Measurements from ENCODE around the gene PPP1R17. TPM values are rescaled to one million over a fixed set of nuclear protein-coding genes. Genes with fewer than 3 reads are reported as not detected.
A peak's percentile ranks its signal among the peaks of the same experiment; 100 is the strongest.

PPP1R17 gene
- total and polyA plus RNA-seq, 8 donors, result not detected

- Histone ChIP-seq H3K27me3 (no peaks in the 10 kb centered on the region), H3K4me1 (no peaks in the 10 kb centered on the region), H3K4me3 (no peak overlapping the region), H3K36me3 (no peaks in the 10 kb centered on the region), H3K9me3 (no peaks in the 10 kb centered on the region), H3K27ac (no peak overlapping the region)
- DNase-seq, result no peak
- no peak for TF ChIP-seq POLR2AphosphoS5 (IDR thresholded peaks at IDR 0.05)
- TF ChIP-seq EP300 (IDR thresholded peaks at IDR 0.05), result no peak
- TF ChIP-seq POLR2A (IDR thresholded peaks at IDR 0.05), result no peak
- no peak for TF ChIP-seq CTCF (IDR thresholded peaks at IDR 0.05)
- intact Hi-C loops (cut with DNase I; ENCODE audit: low total_unique reads), result no loop called here
Measured at GRCh38 chr7:31652063-31652326, 35.0 kb upstream of the PPP1R17 start.

GRCh38 chr7:31663072-31663471 lies 23.9 kb upstream of the PPP1R17 start:
- no peaks in the 10 kb centered on the region for H3K4me1 ChIP-seq
- no peak for TF ChIP-seq CTCF (IDR thresholded peaks at IDR 0.05)
- TF ChIP-seq EP300 (IDR thresholded peaks at IDR 0.05), result no peak
- TF ChIP-seq POLR2AphosphoS5 (IDR thresholded peaks at IDR 0.05), result no peak
- TF ChIP-seq POLR2A (IDR thresholded peaks at IDR 0.05), result no peak
- H3K27me3 ChIP-seq, result no peaks in the 10 kb centered on the region
- 65 to 77% (median 70%) methylated on average over 5 of the region's 5 CpGs for WGBS, 5 donors
- H3K27ac ChIP-seq, result no peak overlapping the region
- no peak overlapping the region for H3K4me3 ChIP-seq
- H3K36me3 ChIP-seq, result no peaks in the 10 kb centered on the region
- intact Hi-C loops (cut with DNase I; ENCODE audit: low total_unique reads), result no loop called here
- no peaks in the 10 kb centered on the region for H3K9me3 ChIP-seq
- DNase-seq, result no peak

GRCh38 chr7:31664890-31665289 lies 22.1 kb upstream of the PPP1R17 start:
- Histone ChIP-seq H3K9me3 (no peaks in the 10 kb centered on the region), H3K36me3 (no peaks in the 10 kb centered on the region), H3K27ac (no peak overlapping the region), H3K4me3 (no peak overlapping the region), H3K27me3 (no peaks in the 10 kb centered on the region), H3K4me1 (no peaks in the 10 kb centered on the region)
- intact Hi-C loops (cut with DNase I; ENCODE audit: low total_unique reads), result no loop called here
- TF ChIP-seq POLR2A (IDR thresholded peaks at IDR 0.05) (no peak), POLR2AphosphoS5 (IDR thresholded peaks at IDR 0.05) (no peak), CTCF (IDR thresholded peaks at IDR 0.05) (no peak), EP300 (IDR thresholded peaks at IDR 0.05) (no peak)
- peak in 1 of 2 donors; percentile 9 for DNase-seq

GRCh38 chr7:31665546-31665945 lies 21.5 kb upstream of the PPP1R17 start:
- 76 to 91% (median 83%) methylated on average over 1 of the region's 1 CpG for WGBS, 5 donors
- Histone ChIP-seq H3K27ac (no peak overlapping the region), H3K36me3 (no peaks in the 10 kb centered on the region), H3K9me3 (no peaks in the 10 kb centered on the region), H3K27me3 (no peaks in the 10 kb centered on the region), H3K4me1 (no peaks in the 10 kb centered on the region), H3K4me3 (no peak overlapping the region)
- TF ChIP-seq EP300 (IDR thresholded peaks at IDR 0.05), result no peak
- TF ChIP-seq POLR2AphosphoS5 (IDR thresholded peaks at IDR 0.05), result no peak
- TF ChIP-seq POLR2A (IDR thresholded peaks at IDR 0.05), result no peak
- TF ChIP-seq CTCF (IDR thresholded peaks at IDR 0.05), result no peak
- intact Hi-C loops (cut with DNase I; ENCODE audit: low total_unique reads), result no loop called here
- no peak for DNase-seq

GRCh38 chr7:31669461-31669860 lies 17.6 kb upstream of the PPP1R17 start:
- Histone ChIP-seq H3K27me3 (peaks cover 0 to 3% (median 0%) of the 10 kb centered on the region in 3 donors), H3K27ac (no peak overlapping the region), H3K4me3 (no peak overlapping the region), H3K4me1 (no peaks in the 10 kb centered on the region), H3K9me3 (peaks cover 0 to 6% (median 3%) of the 10 kb centered on the region in 4 donors), H3K36me3 (no peaks in the 10 kb centered on the region)
- intact Hi-C loops (cut with DNase I; ENCODE audit: low total_unique reads), result no loop called here
- no peak for DNase-seq
- TF ChIP-seq POLR2A (IDR thresholded peaks at IDR 0.05), result no peak
- no peak for TF ChIP-seq POLR2AphosphoS5 (IDR thresholded peaks at IDR 0.05)
- no peak for TF ChIP-seq CTCF (IDR thresholded peaks at IDR 0.05)
- TF ChIP-seq EP300 (IDR thresholded peaks at IDR 0.05), result no peak

All from stomach (tissue), 9 donors.